NCI-H146 (cell line): ENCODE results near the gene PROSER3.

ENCODE experiments used
- DNase-seq: peaks from one replicate; lab custom pipeline; 2025; lab: John Stamatoyannopoulos, UW

PROSER3 gene

DNA sequence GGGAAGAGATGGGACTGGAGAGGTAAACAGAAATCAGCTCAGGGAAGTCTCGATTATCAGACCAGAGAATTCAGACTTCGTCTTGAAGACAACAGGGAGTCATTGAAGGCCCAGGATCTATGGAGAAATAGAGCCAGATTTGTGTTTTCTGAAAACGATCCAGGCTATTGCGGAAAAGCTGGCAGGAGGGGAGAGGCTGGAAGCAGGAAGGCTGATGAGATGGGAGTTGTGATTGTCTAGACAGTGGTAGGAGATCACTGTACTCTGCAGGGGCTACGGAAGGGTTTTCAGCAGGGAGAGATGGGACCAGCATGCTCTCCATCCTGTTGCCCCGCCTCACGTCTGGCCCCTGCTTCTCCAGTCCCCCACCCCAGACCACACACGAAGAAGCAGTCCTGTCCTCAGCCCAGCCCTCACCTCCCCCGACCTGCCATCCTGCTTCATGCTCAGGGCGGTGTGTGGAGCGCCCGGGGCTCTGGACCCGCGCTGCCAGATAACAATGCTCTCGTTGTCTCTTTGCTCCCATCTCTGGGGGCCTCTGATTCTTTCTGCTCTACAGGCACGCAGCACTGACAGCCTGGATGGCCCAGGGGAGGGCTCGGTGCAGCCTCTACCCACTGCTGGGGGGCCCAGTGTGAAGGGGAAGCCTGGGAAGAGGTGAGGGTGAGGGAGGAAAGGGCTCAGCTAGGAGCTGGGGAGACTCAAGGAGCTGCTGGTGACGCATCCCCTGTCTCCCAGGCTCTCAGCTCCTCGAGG is 19.3 kb downstream of the PROSER3 start:
- no peak for DNase-seq

DNA sequence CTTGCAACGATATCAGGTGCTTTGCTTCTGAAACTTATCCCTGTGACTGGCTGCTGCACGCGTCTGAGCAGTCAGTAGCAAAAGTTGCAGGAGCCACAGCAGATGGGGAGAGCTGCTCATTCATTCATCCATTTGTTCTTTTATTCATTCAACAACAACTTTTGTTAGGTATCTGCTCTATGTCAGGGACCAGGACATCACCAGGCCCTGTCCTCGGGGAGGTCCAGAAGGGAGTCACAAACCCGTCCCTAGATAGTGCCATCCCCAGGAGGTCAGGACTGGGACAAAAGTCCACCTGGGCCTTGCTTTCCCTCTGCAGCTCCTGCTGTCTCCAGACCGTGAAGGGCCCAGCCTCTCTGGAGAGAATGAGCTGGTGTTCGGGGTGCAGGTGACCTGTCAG is 20.0 kb downstream of the PROSER3 start:
- no peak for DNase-seq

DNA sequence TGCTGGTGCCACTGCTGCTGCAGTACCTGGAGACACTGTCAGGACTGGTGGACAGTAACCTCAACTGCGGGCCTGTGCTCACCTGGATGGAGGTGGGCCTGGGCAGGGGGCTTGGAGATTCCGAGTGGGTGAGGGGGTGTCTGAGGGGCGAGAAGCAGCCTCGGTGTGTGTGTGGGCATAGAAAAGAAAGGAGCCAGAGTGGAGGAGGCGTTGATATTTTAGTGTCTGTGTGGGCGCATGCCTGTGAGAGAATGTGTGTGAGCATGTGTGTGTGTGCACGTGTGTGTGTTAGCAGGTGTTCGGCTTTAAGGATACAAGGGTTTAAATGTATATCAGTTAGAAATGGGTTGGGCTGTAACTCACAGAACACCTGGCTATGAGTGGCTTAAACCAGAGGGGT is 21.1 kb downstream of the PROSER3 start:
- no peak for DNase-seq

DNA sequence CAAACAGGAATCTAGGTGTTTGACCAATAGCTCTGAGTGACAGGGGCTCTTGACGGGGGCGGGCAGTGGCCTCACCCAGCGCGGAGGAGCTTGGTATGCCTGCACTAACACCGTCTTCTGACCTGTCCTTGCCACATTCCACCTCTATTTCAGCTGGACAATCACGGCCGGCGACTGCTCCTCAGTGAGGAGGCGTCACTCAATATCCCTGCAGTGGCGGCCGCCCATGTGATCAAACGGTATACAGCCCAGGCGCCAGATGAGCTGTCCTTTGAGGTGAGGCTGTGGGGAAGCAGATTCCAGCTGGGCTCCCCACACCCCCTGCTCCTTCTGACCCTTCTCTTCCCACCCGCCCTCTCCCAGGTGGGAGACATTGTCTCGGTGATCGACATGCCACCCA is 22.1 kb downstream of the PROSER3 start:
- DNase-seq: no peak

DNA sequence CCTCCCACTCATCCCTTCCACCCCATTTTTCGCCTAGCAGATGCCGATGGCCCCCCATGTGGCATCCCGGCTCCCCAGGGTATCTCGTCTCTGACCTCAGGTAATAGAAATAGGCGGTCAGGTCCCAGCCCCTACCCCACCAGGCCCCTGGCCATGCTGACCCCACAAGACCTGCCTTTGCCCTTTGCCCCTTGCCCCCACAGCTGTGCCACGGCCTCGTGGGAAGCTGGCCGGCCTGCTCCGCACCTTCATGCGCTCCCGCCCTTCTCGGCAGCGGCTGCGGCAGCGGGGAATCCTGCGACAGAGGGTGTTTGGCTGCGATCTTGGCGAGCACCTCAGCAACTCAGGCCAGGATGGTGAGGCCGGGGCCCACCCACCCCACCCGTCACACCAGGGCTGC is 22.7 kb downstream of the PROSER3 start:
- no peak for DNase-seq

DNA sequence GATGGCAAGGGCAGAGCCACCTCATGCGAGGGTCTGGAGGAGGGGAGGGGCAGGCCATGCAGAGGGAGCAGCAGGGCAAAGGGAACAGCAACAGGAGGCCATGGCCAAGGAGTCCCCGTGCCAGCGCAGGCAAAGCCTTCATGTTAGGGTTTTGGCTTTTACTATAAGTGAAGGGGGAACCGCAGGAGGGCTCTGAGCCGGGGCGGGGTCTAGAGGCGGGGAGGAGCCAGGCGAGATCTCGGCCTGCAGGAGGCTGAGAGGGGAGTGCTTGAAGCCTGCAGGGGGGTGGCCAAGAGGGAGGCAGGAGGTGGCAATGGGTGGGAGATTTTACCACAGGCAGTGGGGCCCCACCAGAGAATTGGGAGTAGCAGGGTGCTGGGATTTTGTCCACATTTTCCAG is 23.7 kb downstream of the PROSER3 start:
- DNase-seq: no peak

DNA sequence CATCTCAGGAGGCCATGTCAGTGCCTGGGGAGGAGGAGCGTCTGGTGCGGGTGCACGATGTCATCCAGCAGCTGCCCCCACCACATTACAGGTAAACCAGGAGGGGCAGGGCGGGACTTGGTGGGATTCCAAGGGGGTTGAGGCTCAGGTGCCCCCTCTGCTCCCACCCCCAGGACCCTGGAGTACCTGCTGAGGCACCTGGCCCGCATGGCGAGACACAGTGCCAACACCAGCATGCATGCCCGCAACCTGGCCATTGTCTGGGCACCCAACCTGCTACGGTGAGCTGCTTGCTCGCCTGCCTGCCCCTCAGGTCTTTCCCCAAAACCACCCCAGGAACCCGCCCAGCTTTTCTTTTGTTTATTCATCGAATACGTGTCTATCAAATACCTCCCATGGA is 24.6 kb downstream of the PROSER3 start:
- no peak for DNase-seq

DNA sequence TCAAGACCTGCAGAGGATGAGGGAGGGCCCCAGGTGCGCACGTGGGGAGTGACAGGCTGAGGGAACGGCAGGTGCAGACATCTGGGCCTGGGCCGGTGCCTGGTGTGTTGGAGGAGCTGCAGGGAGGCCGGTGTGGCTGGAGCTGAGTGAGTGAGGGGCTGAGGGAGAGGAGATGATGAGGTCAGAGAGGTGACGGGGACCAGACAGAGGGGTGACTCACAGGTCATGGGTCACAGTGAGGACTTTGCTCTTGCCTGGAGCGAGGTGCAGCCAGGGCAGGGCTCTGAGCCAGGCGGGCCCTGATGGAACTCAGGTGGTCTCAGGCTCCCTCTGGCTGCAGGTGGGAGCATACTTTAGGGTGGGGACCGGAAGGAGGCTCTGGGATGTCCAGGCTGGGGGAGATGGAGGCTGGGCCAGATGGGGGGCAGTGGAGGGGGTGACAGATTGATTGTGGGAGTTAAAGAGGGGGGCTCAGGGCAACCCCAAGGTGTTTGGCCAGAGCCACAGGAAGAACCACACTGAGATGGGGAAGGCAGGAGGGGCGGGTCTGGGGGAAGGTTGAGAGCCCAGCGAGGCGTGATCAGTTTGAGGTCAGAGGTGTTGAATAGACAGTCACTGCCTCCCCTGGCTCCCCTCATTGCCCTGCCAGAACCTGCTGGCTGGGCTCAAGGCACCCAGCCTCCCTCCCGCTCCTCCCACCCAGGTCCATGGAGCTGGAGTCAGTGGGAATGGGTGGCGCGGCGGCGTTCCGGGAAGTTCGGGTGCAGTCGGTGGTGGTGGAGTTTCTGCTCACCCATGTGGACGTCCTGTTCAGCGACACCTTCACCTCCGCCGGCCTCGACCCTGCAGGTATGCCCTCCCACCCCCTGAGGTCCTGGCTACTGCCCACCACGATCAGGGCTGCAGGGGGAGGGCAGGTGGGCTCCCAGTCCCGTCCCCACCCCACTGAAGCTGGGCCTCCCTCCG is 25.8 kb downstream of the PROSER3 start:
- DNase-seq: no peak

DNA sequence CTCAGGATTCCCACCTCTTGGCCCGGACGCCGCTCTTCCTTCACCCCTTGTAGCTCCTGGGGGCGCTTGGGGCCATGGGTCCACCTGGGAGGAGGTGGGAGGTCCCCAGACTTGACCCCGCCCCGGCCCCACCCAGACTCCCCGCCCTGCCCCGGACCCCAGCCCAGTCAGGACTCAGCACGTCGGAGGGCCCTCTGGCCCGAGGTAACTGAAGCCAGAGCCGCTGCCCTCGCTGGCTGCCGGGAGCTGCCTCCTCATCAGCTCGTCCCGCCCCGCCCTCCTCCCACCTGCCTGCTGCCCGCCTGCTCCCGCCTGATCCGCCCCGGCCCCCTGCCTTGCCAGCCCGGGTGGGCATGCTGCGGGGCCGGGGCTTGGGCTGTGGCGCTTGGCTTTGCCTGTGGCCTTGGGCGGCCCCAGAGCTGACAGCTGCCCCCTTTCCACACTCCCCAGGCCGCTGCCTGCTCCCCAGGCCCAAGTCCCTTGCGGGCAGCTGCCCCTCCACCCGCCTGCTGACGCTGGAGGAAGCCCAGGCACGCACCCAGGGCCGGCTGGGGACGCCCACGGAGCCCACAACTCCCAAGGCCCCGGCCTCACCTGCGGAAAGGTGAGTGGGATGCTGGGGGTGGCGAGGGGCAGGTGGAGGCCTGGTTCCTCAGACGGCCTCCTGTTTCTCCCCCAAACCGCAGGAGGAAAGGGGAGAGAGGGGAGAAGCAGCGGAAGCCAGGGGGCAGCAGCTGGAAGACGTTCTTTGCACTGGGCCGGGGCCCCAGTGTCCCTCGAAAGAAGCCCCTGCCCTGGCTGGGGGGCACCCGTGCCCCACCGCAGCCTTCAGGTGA is 26.7 kb downstream of the PROSER3 start:
- no peak for DNase-seq

DNA sequence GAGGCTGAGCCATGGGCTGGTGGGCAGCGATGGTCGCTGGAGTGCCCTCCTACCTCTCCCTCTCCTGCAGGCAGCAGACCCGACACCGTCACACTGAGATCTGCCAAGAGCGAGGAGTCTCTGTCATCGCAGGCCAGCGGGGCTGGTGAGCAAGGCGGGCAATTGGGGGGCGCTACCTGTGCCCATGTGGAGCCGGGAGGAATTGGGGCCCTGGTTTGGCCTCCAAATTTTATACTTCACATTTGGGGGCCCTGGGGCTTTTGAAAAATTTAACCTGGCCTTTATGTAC is 27.3 kb downstream of the PROSER3 start:
- no peak for DNase-seq

DNA sequence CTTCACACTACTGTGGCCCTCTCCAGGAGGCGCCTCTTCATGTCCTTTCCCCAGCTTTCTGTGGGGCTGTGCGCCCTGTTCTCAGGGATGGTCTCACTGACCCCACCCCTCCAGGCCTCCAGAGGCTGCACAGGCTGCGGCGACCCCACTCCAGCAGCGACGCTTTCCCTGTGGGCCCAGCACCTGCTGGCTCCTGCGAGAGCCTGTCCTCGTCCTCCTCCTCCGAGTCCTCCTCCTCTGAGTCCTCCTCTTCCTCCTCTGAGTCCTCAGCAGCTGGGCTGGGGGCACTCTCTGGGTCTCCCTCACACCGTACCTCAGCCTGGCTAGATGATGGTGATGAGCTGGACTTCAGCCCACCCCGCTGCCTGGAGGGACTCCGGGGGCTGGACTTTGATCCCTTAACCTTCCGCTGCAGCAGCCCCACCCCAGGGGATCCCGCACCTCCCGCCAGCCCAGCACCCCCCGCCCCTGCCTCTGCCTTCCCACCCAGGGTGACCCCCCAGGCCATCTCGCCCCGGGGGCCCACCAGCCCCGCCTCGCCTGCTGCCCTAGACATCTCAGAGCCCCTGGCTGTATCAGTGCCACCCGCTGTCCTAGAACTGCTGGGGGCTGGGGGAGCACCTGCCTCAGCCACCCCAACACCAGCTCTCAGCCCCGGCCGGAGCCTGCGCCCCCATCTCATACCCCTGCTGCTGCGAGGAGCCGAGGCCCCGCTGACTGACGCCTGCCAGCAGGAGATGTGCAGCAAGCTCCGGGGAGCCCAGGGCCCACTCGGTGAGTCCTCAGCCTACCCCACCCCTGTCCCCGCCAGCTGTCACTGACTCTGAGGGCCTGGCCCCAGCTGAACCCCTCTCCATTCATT is 28.6 kb downstream of the PROSER3 start:
- DNase-seq: no peak

DNA sequence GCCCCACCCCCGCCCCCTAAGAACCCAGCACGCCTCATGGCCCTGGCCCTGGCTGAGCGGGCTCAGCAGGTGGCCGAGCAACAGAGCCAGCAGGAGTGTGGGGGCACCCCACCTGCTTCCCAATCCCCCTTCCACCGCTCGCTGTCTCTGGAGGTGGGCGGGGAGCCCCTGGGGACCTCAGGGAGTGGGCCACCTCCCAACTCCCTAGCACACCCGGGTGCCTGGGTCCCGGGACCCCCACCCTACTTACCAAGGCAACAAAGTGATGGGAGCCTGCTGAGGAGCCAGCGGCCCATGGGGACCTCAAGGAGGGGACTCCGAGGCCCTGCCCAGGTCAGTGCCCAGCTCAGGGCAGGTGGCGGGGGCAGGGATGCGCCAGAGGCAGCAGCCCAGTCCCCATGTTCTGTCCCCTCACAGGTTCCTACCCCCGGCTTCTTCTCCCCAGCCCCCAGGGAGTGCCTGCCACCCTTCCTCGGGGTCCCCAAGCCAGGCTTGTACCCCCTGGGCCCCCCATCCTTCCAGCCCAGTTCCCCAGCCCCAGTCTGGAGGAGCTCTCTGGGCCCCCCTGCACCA is 29.3 kb downstream of the PROSER3 start:
- no peak for DNase-seq

DNA sequence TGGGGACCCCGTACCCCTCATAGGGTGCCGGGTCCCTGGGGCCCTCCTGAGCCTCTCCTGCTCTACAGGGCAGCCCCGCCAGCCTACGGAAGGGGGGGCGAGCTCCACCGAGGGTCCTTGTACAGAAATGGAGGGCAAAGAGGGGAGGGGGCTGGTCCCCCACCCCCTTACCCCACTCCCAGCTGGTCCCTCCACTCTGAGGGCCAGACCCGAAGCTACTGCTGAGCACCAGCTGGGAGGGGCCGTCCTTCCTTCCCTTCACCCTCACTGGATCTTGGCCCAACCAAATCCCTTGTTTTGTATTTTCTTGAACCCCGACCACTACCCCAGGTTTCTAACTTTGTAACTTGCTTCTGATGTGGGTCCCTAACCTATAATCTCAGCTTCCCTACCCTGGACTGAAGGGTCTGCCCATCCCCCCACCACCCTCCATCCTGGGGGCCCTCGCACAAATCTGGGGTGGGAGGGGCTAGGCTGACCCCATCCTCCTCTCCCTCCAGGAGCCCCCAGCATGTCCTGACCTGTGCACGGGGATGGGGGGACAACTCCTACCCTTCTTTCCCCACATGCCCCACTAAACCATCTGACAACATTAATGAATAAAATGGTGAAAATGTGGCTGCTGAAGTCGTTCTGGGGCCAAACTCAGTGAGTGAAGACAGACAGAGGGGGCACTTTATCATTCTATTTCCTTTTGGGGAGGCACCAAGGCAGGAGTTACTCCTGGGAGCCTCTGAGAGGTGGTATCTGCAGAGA is 30.4 kb downstream of the PROSER3 start:
- DNase-seq: no peak

DNA sequence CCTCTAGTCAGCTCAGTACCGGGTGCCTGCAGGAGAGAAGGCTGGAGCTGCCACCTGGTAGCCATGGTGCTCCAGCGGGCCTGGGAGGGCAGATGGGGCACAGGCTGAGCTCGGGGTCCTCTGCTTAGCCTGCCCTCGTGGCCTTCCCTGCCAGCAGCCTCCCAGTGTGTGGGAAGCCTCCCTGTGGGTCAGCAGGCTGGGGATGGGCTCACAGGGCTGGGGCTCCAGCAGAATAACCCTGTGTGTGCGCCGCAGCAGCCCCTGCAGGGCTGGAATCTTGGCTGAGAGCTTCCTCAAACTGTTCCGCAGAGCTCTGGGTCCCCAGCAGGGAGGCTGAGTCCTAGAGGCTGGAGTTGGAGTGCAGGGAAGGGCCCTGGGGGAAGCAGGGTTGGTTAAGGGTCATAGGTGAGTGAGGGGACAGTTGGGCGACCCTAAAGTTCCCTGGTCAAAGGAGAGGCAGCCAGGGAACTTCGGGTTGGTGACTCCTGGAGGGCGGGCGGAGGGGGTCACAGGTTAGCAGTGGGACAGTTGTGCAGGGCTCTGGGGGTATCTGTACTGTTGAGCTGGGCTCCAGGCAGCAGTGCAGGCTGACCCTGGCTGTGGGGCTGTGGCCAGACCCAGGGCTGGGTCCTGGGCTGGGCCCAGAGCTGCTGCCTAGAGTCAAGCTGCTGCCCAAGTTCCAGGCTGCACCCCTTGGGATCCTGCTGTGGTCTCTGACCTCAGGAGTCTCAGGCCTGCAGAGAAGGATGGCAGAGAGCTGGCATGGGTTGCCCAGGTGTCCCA is 31.4 kb downstream of the PROSER3 start:
- no peak for DNase-seq

DNA sequence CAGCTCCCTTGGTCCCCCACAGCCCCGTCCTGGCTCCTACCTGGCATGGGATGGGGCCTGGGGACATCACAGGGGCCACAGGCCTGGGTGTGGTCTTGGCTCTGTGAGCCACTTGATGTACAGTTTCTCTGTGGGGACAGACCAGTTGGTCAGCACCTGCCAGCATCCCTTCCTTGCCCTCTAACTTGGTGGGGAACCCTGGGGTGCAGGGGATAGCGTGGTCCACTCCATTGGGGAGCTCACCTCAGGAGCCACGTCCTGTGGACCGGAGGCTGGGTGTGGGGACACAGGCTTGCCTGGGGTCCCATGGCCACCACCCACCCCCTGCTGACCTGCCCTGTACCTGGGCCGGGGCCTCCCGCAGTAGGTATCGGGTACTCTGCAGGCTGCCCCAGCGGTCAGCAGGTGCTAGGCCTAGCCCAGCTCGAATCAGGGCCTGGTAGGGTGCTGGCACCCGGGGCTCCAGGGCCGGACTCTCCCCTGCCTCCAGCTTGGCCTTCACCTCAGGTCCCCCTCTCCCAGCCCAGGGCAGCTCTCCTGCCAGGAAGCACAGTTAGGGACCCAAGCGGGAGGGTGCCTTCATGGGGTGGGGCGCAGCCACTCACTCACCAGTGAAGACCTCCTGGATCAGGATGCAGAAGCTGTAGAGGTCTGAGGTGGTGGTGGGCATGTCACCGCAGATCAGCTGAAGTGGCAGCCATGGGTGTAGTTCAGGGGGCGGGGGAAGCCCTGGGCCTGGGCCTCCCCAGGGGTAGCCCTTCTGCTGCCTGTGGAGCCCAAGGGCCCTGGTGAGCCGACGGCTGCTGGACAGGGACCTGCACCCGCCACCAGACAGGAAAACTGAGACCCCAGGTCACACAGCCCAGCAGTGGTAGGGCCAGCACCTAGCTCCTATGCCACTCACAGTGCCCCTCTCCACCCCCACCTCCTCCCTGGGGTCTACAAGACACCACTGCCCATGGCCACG is 32.3 kb downstream of the PROSER3 start:
- DNase-seq: no peak

DNA sequence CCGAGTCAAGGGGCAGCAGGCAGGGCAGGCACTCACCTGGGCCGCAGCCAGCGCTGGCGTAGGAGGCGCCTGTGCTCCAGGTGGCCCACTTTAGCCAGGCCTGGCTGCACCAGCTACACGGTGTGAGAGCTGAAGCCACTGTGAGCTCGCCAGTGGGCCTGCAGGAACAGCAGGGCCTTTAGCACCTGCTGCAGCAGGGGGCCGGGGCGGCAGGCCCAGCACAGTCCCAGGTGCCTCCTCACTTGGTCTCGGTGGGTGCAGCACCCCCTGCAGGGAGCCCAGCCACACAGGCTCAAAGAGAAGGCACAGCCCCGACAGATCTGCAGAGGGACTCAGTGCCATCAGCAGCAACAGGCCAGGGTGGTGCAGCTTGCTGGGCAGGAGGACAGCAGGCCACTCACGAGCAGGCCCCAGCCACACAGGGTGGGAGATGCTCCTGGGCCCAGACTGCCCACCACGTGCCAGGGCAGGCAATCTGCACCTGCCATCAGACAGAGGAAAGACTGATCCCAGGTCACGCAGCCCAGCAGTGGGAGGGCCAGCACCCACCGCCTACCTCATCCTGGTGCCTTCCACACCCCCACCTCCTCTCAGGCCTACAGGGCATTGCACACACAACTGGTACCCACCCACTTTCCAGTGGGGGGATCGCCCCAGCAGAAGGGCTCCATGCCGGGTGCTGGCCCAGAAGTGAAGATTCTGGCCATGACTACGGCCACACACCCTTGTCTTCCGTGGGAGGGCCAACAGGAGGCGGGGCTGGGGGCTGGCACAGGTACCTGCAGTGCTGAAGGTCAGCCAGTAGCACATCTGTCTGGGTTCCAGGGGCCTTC is 33.2 kb downstream of the PROSER3 start:
- peak; percentile 73 for DNase-seq

DNA sequence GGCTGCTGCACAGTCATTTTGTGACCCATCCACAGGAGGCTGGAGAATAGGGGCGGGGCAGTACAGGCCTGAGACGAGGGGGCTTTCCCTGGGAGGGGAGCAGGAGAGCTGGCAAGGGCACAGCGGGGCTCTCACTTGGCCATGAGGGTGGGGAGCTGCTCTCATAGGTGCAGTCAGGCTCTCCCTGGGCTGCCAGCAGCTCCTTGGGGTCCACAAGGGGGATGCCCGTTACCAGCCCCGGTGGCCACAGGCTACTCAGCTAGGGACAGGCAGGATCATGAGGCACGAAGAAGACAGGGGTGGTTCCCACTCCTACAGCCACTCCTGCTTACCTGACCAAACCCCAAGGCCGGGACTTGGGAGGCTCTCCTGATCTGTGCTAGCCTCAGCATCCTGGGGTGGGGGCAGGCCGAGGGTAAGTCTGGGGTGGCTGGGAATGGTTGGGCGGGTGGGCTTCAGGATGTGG is 33.9 kb downstream of the PROSER3 start:
- DNase-seq: no peak
